ENCODE results near the gene KCNK1.

The KCNK1 gene

GRCh38 chr1:233640179-233640578 is 26.3 kb downstream of the KCNK1 start:
- no peak for DNase-seq

- DNase-seq: no peak
Observed at GRCh38 chr1:233641029-233641428, 27.1 kb downstream of the KCNK1 start.

GRCh38 chr1:233647073-233647472 is 33.2 kb downstream of the KCNK1 start:
- no peak for DNase-seq

- DNase-seq: no peak
Observed at GRCh38 chr1:233647636-233648035, 33.7 kb downstream of the KCNK1 start.

GRCh38 chr1:233651061-233651460 is 37.2 kb downstream of the KCNK1 start:
- no peak for DNase-seq

GRCh38 chr1:233651563-233652233 is 37.8 kb downstream of the KCNK1 start:
- no peak for DNase-seq

GRCh38 chr1:233652526-233652925 is 38.6 kb downstream of the KCNK1 start:
- no peak for DNase-seq

GRCh38 chr1:233654658-233655280 is 40.9 kb downstream of the KCNK1 start:
- DNase-seq: no peak

GRCh38 chr1:233655301-233655740 is 41.4 kb downstream of the KCNK1 start:
- DNase-seq: no peak

- no peak for DNase-seq
Observed at GRCh38 chr1:233656032-233656635, 42.2 kb downstream of the KCNK1 start.

- no peak for DNase-seq
Observed at GRCh38 chr1:233656687-233657086, 42.8 kb downstream of the KCNK1 start.

- DNase-seq: no peak
Observed at GRCh38 chr1:233657466-233657865, 43.6 kb downstream of the KCNK1 start.

- no peak for DNase-seq
Observed at GRCh38 chr1:233659495-233659894, 45.6 kb downstream of the KCNK1 start.

GRCh38 chr1:233661376-233662159 is 47.7 kb downstream of the KCNK1 start:
- DNase-seq: no peak

GRCh38 chr1:233662575-233663304 is 48.8 kb downstream of the KCNK1 start:
- no peak for DNase-seq

GRCh38 chr1:233664253-233664652 is 50.3 kb downstream of the KCNK1 start:
- DNase-seq: no peak

GRCh38 chr1:233664804-233665574 is 51.1 kb downstream of the KCNK1 start:
- DNase-seq: no peak

GRCh38 chr1:233665575-233666270 is 51.8 kb downstream of the KCNK1 start:
- DNase-seq: no peak

- DNase-seq: no peak
Observed at GRCh38 chr1:233667741-233668140, 53.8 kb downstream of the KCNK1 start.

- no peak for DNase-seq
Observed at GRCh38 chr1:233668146-233668724, 54.3 kb downstream of the KCNK1 start.

- no peak for DNase-seq
Observed at GRCh38 chr1:233668725-233669294, 54.9 kb downstream of the KCNK1 start.
